Epidermal melanocyte (primary cell): Measurements from ENCODE around the gene CEP72.
A peak's percentile ranks its signal among the peaks of the same experiment; 100 is the strongest.
"Not testable (repeated sequence)": the region's sequence is repeated elsewhere in the genome, so short reads cannot be mapped to it uniquely, and the experiment has no call there.

ENCODE experiments used
- DNase-seq: peaks from one replicate; pipeline ENCODE4 v3.0.0; 2011; ENCODE audit warnings: low spot score; ENCODE audit not compliant: insufficient read length

The CEP72 gene

DNA sequence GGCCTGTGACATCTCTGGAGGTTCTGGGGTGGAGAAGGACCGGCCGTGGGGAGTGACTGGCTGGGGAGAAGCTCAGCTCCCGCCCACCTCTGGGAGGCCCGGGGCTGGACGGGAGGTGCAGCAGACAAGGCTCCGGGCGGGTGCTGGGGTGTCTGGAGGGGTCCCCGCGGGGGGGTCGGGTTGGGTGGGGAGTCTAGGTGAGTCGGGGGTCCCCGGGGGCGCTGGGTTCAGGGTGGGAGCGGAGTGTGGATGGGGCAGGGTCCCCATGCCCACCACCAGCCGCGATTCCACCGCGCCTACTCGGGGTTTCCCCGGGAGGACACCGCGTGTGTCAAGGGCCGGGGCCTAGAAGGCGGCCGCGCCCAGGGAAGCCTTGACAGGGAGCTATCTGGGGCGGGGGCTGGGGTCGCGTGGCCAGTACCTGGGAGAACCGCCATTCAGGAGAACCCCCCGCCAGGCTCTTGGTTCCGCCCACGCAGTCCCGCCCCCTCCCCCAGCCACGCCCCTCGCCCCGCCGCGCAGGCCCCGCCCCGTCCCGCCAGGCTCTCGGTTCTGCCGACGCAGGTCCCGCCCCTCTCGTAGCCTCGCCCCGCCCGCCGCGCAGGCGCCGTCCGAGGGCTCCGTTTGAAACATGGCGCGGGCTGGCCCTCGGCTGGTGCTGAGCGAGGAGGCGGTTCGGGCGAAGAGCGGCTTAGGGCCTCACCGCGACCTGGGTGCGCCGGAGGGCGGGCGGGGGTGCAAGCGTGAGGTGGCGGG lies at the start of gene CEP72:
TSS of gene CEP72 (plus strand) at position 610 of the 756 bp plus-strand sequence. CDS start at position 632, 22 bp downstream.
- peak; percentile 89 for DNase-seq

DNA sequence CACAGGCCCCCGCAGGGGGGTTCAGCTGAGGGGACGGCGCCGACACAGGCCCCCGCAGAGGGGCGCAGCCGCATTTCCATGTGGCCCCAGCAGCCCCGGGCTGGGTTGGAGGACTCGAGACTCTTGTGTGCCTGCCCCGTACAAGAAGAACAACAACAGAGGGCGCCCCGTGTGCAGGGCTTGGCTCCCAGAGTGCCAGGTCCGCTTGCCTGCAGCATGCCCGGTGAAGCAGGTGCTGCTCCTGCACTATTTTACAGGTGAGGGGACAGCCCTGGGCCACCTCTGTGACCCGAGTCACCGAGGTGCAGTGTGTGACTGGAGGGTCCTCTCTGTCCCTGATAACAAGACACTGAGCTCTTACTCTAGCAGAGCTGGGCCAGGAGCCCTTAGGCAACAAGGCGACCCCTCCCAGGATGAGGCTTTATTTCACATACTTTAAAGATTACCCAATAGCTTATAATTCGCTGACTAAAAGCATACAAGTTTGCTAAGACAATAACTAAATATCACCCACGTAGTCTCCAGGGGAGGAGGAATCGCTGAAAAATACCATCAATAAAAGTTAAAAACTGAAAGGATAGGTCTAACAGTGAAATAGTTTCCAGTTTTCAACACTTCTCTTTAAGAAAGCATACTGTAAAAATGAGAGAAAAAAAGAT lies 46.2 kb upstream of the CEP72 start:
- no peak for DNase-seq

DNA sequence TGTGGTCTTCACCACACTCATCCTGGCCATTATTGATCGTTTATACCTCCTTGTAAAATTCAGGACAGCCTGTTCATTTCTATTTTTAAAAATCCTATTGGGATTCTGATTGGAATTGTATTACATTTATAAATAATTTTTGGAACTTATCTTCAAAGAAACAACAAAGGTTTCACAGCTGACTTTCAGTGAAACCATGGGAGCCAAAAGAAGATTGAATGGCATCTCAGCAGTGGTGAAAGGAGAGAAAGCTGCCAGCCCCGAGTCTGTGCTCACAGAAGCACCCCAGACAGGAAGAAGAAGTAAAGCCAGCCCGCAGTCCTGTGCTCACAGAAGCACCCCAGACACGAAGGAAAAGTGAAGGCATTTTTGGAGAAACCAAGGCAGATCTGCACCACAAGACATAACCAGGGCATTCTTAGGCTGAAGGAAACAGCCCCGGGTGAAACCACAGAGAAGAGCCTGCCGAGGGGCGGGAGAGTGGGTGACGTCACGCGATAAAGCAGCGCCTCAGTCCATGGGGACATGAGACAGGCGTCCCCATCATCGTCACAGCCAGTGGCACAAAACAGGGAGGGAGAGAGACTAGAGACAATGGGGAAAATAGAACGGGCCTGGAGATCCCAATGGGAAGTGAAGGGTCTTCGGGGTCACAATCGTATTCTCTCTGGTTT lies 45.4 kb upstream of the CEP72 start:
- no peak for DNase-seq

DNA sequence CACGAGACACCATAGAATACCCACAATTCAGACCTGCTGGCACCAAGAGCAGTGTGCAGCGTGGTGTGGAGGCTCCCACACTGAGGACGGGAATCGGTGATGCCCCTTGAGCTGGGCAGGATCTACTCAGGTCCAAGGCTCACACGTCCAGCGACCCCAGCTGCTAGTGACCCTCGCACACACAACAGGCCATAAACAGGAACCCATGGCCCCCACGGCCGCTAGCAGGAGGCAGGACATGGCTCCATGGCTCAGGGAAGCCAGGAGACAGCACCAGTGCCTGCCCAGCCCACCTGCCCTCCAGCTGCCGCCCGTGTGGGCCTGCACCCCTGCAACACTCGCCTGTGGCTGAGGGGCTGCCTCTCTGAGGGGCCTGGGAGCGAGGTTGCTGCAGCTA lies 44.5 kb upstream of the CEP72 start:
- DNase-seq: no peak

DNA sequence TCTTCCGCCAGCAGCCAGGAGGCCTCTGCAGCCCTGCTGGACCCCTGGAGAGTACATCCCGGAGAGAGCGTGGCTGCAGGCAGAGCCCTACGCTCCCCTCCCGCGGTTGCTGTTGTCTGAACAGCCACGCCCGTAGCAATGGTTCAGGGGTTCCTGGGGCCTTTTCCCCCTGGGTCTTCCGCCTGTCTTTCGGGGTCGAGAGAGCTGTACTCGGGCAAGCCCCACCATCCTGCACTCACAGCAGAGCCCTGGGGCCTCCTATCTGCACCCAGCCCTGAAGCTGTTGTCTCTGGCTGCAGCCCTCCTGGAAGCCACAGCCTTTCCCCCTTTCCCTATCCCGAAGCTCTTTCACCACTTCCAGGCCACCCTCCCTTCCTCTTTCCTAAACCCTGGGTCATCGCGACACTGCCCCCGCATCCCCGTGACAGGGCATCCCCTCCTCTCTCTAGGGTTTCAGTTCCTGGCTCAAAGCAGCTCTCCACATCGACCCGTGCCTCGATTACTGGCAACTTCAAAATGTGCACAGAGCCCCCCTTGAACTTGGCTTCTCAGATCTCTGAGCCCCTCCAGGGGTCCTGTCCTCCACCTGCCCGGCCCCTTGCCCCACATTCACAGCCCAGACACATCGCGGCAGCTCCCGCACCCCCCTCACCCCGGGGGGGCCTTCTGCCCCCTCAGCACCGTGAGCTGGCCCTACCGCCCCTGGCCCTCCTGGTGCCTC lies 43.9 kb upstream of the CEP72 start:
- no peak for DNase-seq

DNA sequence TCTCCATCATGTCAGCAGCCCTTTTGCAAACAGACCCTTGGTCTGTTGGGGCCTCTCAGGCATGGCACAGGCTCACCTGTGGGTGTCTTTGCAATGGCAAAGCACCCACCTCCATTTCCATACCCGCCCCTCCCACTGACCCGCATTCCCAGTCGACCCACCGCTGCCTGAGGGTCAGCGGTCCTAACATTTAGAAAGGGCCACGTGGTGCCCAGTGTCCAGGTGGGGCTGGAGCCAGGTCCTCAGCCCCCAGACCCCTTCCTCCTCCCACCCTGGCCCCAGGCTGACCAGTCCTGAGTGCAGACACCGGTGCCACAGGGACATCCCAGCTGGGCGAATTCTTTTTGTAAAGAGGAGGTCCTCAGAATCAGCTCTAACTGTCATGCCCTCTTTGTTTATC lies 43.3 kb upstream of the CEP72 start:
- DNase-seq: no peak

- no peak for DNase-seq
These were observed 42.7 kb upstream of the CEP72 start for GRCh38 chr5:569358-569867.

DNA sequence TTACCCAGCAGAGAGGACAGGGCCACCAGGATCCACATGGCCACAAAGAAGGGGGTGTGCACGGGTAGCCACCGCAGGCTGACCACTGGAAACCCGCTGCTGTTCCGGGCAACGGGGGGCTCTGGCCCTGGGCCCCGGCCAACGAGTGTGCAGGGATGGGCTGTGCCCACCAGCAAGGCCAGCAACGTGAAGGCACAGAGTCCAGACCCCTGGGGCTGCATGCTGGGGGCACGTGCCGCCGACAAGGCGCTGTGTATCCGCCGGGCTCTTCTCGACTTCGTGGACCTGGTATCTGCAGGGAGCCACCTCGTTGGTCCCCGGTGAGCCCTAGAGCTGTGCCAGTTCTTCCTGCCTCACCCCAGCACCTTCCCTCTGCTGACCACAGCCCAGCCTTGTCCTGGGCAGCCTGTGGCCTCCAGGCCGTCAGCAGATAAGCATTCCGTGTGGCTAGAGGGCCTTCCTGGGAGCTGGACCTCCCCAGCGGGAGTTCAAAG lies 42.2 kb upstream of the CEP72 start:
- DNase-seq: no peak

- no peak for DNase-seq
These were observed 41.7 kb upstream of the CEP72 start for GRCh38 chr5:570446-570845.

- no peak for DNase-seq
These were observed 41.3 kb upstream of the CEP72 start for GRCh38 chr5:570886-571285.

DNA sequence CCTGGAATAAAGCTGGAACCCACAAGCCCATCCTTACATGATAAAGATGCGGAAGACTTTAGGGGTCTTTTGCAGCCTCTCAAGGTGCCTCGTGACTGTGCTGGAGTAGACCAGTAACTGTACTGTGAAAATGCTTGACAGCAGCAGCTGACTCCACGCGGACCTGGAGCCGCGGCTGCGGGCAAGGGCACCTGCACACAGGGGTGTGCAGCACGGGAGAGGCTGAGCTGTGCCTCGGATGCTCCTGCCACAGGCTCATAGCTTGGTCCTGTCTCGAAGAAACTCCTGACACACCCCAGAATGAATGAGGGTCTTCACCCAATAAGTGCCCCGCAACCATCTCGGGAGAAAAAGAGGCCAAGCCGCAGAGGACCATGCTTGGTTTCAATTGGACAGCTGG lies 40.3 kb upstream of the CEP72 start:
- no peak for DNase-seq

DNA sequence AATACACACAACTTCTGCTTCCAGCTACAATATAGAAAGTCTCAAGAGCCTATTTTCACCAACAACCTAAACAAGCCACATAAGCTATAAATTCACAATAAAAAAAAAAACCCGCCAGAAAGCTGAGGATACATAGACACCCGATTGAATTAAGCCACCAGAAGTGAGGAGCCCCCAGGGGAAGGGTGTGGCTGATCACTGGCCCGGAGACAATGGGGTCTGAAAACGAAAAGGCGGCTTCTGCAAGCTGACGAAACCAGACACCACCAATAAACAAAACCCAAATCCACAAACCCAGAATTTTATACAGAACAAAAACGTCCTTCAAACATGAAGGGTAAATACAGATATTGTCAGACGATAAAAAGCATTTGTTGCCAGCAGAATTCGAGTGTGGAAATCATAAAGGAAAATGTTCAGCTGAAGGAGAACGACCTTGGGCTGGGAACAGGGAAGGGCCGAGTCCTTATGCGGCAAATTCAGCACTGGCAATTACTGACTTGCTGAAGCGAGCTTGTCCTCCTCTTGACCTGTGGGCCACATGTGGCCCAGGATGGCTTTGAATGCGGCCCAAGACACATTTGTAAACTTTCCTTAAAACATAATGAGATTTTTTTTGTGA lies 39.6 kb upstream of the CEP72 start:
- DNase-seq: no peak

DNA sequence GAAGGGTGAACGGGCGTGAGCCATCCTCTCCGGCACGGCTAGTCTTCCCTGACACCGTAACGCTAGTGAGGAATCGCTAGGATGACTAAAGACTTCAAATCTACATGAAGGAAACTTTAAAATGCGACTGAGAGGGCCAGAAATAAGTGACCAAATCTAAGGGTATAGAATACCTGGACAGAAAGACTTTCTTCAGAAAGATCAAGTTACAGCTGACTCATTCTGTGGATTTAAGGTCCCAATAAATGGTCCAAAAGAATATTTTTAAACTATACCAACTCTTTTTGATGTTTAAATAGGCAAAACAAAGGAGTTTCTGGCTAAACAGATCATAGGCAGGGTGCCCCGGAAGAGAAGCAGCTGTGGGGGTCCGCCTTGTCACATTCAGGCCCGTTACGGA lies 38.9 kb upstream of the CEP72 start:
- DNase-seq: no peak

DNA sequence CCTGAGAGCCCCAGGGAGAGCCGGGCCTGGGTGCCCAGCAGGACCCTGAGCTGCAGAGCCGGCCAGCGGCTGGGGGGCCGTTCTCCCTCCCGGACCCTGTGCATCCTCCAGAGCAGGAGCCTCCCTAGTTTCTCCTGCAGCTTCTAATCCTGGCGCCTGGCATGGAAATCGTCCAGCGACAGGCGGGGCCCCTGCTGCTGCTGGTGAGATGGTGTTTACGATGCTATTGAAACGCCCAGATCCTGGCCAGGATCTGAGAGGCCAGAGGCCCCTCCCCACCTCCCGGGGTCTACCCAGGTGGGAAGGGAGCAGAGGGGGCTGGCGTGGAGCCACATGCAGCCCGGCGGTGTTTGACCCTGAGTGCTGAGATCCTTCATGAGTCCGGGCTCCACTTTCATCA lies 38.2 kb upstream of the CEP72 start:
- no peak for DNase-seq

GRCh38 chr5:574906-575305 lies 37.2 kb upstream of the CEP72 start:
- no peak for DNase-seq

DNA sequence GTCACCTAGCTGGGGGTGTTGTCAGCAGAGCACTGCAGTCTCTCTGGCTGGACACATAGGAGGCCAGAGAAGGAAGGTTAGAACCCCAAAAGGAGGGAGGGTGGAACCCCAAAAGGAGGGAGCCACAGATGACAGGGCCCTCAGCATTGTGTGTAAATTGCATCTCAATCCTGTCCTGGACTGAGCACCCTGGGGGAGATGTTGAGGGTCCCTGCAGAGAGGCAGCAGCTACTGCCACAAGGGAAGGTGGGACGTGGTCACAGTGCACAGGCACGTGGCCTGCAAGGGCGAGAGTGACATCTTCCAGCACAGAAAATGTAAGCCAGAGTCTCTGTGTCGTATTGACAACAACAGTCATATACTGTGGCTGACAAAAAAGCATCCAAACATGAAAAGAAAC lies 36.5 kb upstream of the CEP72 start:
- DNase-seq: no peak

DNA sequence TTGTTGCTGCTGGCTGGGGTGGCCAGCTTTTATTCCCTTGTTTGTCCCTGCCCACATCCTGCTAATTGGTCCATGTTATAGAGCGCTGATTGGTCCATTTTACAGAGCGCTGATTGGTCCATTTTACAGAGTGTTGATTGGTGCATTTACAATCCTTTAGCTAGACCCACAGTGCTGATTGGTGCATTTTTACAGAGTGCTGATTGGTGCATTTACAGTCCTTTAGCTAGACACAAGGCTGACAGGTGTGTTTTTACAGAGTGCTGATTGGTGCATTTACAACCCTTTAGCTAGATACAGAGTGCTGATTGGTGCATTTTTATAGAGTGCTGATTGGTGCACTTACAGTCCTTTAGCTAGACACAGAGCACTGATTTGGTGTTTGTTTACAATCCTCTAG lies 34.9 kb upstream of the CEP72 start:
- DNase-seq: not testable (repeated sequence)

GRCh38 chr5:577800-578199 lies 34.3 kb upstream of the CEP72 start:
- no peak for DNase-seq

- no peak for DNase-seq
These were observed 32.9 kb upstream of the CEP72 start for GRCh38 chr5:579211-579610.

DNA sequence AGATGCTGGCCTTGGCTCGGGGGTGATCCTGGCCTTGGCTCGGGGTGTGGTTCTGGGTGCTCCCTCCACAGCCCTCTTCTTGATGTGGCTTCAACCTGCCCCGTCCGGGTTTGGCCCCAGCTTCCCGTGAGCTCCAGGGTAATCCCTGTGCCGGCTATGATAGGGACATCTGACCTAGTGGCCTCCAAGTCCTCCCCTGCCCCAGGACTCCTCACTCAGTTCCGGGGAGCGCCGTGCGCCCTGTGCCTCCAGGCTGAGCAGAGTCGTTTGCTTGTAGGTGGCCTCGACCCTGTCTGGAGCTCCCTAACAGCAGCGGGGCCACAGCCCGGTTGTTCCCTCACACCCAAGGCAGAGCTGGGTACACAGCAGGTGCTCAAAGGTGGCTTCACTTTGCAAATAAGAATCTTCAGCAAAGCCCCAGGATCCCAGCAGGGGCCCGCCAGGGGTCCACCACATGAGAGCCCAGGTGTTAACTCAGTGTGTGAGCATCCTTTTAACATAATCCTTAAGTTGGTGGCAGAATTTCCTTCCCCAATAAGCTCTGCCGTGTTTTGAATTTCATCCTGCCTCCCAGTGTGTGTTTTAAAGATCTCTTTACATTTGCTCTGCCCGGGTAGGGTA lies 32.3 kb upstream of the CEP72 start:
- no peak for DNase-seq

DNA sequence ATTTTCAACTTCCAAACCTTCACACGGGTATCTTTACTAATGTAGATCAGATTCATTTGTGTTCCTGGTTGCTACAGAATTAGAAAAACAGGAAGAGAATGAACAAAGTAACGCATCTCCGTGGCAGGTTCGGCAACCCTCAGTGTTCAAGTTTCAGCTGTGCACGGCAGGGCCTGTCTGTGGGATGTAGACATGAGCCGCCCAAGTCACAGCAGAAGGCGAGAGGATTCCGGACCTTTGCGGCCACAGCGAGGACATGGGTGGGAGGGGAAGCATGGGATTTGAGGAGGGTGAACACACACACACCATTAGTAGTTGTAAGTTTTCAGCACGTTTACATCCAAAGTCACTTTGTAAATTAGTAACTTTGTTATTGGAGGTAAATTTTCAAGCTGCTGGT lies 31.7 kb upstream of the CEP72 start:
- DNase-seq: no peak
